Esophagus squamous epithelium (tissue), 5 donors: ENCODE measurements around the gene SCN11A. TPM values are rescaled to one million over a fixed set of nuclear protein-coding genes. Genes with fewer than 3 reads are reported as not detected.

Experiments used
- DNase-seq: peaks from one replicate; lab custom pipeline; 2025; lab: John Stamatoyannopoulos, UW
- H3K27ac ChIP-seq, 4 donors: fragments of 200-600 bp; sonication (generic); one replicate each; pipeline ENCODE4 v1.5.1; 2016 to 2019; ENCODE audit warnings: mild to moderate bottlenecking in 1 of 4
- H3K27me3 ChIP-seq, 4 donors: fragments of 200-600 bp; sonication (generic); 1 replicate in 3 of 4; 2 replicates in 1 of 4; pipeline versions ENCODE4 v1.5.1 to v1.6.0; 2017 to 2021; ENCODE audit warnings: antibody characterized with exemption in 1 of 4
- H3K36me3 ChIP-seq, 3 donors: fragments of 200-600 bp; sonication (generic); one replicate each; pipeline ENCODE4 v1.5.1; 2016 to 2019
- H3K4me1 ChIP-seq, 3 donors: fragments of 200-600 bp; sonication (generic); one replicate each; pipeline ENCODE4 v1.5.1; 2017 to 2019
- H3K4me3 ChIP-seq, 4 donors: fragments of 200-600 bp; sonication (generic); 1 replicate in 3 of 4; 2 replicates in 1 of 4; pipeline ENCODE4 v1.5.1; 2016 to 2019; ENCODE audit warnings: mild to moderate bottlenecking in 2 of 4, moderate library complexity in 1 of 4
- H3K9me3 ChIP-seq, 3 donors: fragments of 200-600 bp; sonication (generic); one replicate each; pipeline ENCODE4 v1.5.1; 2016 to 2019
- POLR2A ChIP-seq, 4 donors: fragments of 450-650 bp; IDR thresholded peaks; one replicate each; pipeline ENCODE4 v1.6.1; 2017; ENCODE audit warnings: antibody characterized with exemption in 4 of 4, mild to moderate bottlenecking in 4 of 4, moderate library complexity in 3 of 4
- WGBS, 2 donors: methylation state at CpG; one replicate each; pipeline ENCODE4 v1.1.5; 2018; 5-methylcytosine and 5-hydroxymethylcytosine counted together
- intact Hi-C: fragments of 100-400 bp; cut with DNase I; formaldehyde crosslinking; loops from one replicate; pipeline ENCODE4 v1.15.0; 2022
- total RNA-seq, 4 donors: library from RNA; depleted of rRNA; stranded (reverse); fragments of >200 nt; gene quantifications; one replicate each; pipeline ENCODE4 v1.1.0, GENCODE V29; 2016
- TF ChIP-seq, protein P1 (sequence below), 6 experiments: fragments of 450-650 bp in 4 of 6; fragments of 200-600 bp in 2 of 6; sonication (generic) in 2 of 6; IDR thresholded peaks; one replicate each; pipeline ENCODE4 v1.5.1; 2016 to 2019; ENCODE audit warnings: antibody characterized with exemption in 6 of 6, mild to moderate bottlenecking in 4 of 6, moderate library complexity in 4 of 6
- donor health status: DM: yes; HTN: yes; CAD: no.

SCN11A gene
- total RNA-seq, 4 donors from 2014 or later, result under 0.01 to 0.04 TPM; not detected in 2

- no peak overlapping the region for H3K27ac ChIP-seq
- intact Hi-C loops, result no loop called here
- no peak for TF ChIP-seq POLR2A (IDR thresholded peaks at IDR 0.05)
- TF ChIP-seq, protein P1, sequence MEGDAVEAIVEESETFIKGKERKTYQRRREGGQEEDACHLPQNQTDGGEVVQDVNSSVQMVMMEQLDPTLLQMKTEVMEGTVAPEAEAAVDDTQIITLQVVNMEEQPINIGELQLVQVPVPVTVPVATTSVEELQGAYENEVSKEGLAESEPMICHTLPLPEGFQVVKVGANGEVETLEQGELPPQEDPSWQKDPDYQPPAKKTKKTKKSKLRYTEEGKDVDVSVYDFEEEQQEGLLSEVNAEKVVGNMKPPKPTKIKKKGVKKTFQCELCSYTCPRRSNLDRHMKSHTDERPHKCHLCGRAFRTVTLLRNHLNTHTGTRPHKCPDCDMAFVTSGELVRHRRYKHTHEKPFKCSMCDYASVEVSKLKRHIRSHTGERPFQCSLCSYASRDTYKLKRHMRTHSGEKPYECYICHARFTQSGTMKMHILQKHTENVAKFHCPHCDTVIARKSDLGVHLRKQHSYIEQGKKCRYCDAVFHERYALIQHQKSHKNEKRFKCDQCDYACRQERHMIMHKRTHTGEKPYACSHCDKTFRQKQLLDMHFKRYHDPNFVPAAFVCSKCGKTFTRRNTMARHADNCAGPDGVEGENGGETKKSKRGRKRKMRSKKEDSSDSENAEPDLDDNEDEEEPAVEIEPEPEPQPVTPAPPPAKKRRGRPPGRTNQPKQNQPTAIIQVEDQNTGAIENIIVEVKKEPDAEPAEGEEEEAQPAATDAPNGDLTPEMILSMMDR (IDR thresholded peaks at IDR 0.05), result no peak
- peaks cover 0 to 5% (median 0%) of the 10 kb centered on the region in 4 donors for H3K27me3 ChIP-seq
- no peak overlapping the region for H3K4me3 ChIP-seq
- H3K4me1 ChIP-seq, result no peaks in the 10 kb centered on the region
- no peak for DNase-seq
- no peaks in the 10 kb centered on the region for H3K36me3 ChIP-seq
- H3K9me3 ChIP-seq, result no peaks in the 10 kb centered on the region
These were observed 13.6 kb downstream of the SCN11A start for GRCh38 chr3:39038165-39038564.

- Histone ChIP-seq H3K4me1 (no peaks in the 10 kb centered on the region), H3K27me3 (no peaks in the 10 kb centered on the region), H3K27ac (no peak overlapping the region), H3K9me3 (no peaks in the 10 kb centered on the region), H3K36me3 (no peaks in the 10 kb centered on the region), H3K4me3 (no peak overlapping the region)
- WGBS, 2 donors, result 67 to 71% methylated on average over 1 of the region's 1 CpG
- intact Hi-C loops, result no loop called here
- DNase-seq, result no peak
- TF ChIP-seq POLR2A (IDR thresholded peaks at IDR 0.05), result no peak
- TF ChIP-seq, protein P1 (IDR thresholded peaks at IDR 0.05), result no peak
These were observed 22.2 kb downstream of the SCN11A start for GRCh38 chr3:39029556-39029955.

- Histone ChIP-seq H3K27ac (no peak overlapping the region), H3K4me3 (no peak overlapping the region), H3K27me3 (no peaks in the 10 kb centered on the region), H3K36me3 (no peaks in the 10 kb centered on the region), H3K9me3 (no peaks in the 10 kb centered on the region), H3K4me1 (no peaks in the 10 kb centered on the region)
- intact Hi-C loops, result no loop called here
- WGBS, 2 donors, result 36 to 45% methylated on average over 3 of the region's 3 CpGs
- no peak for TF ChIP-seq POLR2A (IDR thresholded peaks at IDR 0.05)
- TF ChIP-seq, protein P1 (IDR thresholded peaks at IDR 0.05), result no peak
- DNase-seq, result no peak
These were observed 23.2 kb downstream of the SCN11A start for GRCh38 chr3:39028546-39028945.

DNA sequence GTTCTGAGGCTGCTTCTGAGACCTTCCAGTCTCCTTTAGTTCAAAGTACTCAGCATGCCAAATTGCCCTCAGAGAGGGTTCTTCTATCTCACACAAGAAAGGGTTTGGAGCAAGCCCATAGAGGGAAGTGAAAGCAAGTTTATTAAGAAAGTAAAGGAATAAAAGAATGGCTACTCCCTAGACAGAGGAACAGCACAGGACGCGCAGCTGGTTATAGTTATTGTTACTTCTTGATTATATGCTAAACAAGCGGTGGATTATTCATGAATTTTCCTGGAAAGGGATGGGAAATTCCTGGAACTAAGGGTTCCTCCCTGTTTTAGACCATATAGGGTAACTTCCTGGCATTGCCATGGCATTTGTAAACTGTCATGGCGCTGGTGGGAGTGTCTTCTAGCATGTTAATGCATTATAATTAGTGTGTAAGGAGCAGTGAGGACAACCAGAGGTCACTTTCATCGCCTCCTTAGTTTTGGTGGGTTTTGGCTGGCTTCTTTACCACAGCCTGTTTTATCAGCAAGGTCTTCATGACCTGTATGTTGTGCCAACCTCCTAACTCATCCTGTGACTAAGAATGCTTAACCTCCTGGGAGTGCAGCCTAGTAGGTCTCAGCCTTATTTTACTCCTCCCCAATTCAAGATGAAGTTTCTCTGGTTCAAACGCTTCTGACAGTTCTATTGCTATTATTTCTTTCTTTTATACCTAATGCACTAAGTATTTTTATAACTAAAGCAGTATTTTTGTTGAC, 26.3 kb downstream of the SCN11A start:
- Histone ChIP-seq H3K4me3 (no peak overlapping the region), H3K36me3 (no peaks in the 10 kb centered on the region), H3K27me3 (no peaks in the 10 kb centered on the region), H3K4me1 (no peaks in the 10 kb centered on the region), H3K27ac (no peak overlapping the region), H3K9me3 (no peaks in the 10 kb centered on the region)
- 58 to 67% methylated on average over 6 of the region's 6 CpGs for WGBS, 2 donors
- TF ChIP-seq POLR2A (IDR thresholded peaks at IDR 0.05), result no peak
- TF ChIP-seq, protein P1 (IDR thresholded peaks at IDR 0.05), result no peak
- intact Hi-C loops, result no loop called here
- DNase-seq, result no peak

DNA sequence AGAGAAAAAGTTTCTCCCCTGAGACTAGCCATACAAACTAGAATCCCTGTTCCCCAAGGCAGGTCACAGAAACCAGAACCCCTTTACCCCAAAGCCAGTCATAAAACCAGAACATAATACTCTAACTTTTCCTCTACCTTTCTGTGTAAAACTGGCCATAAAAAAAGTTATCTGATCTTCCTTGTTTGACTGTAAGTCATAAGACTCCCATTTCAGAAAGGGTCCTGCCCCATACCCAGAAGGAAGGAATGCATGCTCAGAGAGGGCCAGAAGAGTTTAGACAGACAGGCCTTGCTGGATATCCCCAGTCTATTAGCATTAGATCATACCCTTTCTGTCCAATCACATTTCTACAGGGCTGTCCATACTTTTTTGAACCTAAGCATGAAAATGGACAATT, 27.2 kb downstream of the SCN11A start:
- TF ChIP-seq POLR2A (IDR thresholded peaks at IDR 0.05), result no peak
- TF ChIP-seq, protein P1 (IDR thresholded peaks at IDR 0.05), result no peak
- Histone ChIP-seq H3K4me3 (no peak overlapping the region), H3K27me3 (no peaks in the 10 kb centered on the region), H3K9me3 (no peaks in the 10 kb centered on the region), H3K4me1 (no peaks in the 10 kb centered on the region), H3K36me3 (no peaks in the 10 kb centered on the region), H3K27ac (no peak overlapping the region)
- DNase-seq, result no peak
- intact Hi-C loops, result no loop called here
